GM18873 (cell line): ENCODE data around the gene ZNF286A.
"Not testable (repeated sequence)": the region's sequence is repeated elsewhere in the genome, so short reads cannot be mapped to it uniquely, and the experiment has no call there.

Experiments used
- ATAC-seq: cut with Tn5 transposase; IDR thresholded peaks from one replicate; pipeline ENCODE4 v1.9.1; 2021; ENCODE audit warnings: mild to moderate bottlenecking, moderate library complexity, moderate number of reproducible peaks; ENCODE audit not compliant: unreplicated experiment, low FRiP score

Gene ZNF286A

DNA sequence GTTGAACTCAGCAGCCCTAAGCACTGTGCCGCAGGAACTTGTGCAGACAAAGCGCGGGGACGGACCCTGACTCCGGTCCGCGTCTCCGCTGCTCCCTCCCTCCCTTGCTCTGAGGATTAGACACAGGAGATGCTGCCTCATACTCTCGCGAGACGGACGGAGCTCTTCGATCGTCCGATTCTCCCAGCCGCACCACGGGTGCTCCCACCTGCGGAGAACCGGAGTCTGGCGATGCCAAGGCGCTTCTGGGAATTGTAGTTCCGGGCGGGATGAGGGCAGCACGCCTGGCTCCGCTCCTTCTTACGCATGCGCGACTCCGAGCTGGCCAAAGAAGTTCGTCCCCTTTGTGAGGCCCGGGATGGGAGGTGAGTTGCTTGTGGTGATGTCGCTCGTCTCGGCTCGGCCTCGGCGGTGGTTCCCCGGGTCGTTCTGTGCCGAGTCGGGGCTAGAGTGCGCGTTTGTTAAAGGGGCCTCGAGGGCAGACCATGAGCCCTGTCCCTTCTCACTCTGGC, at the start of gene ZNF286A:
TSS of gene ZNF286A (plus strand) at position 340 of the 512 bp plus-strand sequence. CDS start 578 bp downstream, outside the sequence.
- ATAC-seq: peak; percentile 97

DNA sequence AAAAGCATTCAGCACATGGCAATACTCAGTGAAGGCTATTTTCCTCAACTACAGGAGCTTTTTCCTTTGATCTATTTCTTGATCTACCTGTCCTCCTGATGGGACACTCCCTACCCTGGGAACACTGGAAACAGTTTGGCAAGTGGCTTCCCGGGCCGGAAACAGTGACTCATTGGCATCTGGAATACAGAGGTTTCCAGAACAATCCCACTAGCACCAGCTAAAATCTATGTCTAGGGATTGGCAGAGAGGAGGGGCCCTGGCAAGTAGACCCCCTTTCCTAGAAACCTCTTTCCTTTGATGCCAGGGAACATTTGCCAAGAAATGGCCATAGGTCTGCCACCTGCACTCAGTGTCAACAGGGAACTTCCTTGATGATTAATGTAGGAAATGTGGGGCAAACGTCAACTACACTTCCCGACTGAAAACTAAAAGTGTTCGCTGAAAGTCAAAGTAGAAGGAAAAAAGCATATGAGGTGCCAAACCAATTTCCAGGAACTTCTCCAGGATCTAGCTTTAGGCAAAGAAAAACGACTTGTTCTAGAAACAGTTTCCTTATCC, 49.6 kb upstream of the ZNF286A start:
- no peak for ATAC-seq

GRCh38 chr17:15650741-15651582, 48.6 kb upstream of the ZNF286A start:
- ATAC-seq: no peak

- ATAC-seq: no peak
Observed at GRCh38 chr17:15651583-15652110, 47.9 kb upstream of the ZNF286A start.

DNA sequence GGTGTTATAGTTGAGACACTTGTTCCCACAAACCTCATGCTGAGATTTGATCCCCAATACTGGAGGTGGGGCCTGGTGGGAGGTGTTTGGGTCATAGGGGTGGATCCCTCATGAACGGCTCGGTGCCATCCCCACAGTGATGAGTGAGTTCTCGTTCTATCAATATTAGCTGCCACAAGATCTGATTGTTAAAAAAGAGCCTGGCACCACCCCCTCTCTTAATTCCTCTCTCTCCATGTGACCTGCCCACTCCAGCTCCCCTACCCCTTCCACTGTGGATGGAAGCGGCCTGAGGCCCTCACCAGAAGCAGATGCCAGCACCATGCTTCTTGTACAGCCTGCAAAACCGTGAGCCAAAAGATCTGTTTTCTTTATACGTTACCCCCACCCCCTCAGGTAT, 46.6 kb upstream of the ZNF286A start:
- ATAC-seq: no peak

- ATAC-seq: not testable (repeated sequence)
Observed at GRCh38 chr17:15654401-15654800, 45.2 kb upstream of the ZNF286A start.

GRCh38 chr17:15654886-15655561, 44.5 kb upstream of the ZNF286A start:
- ATAC-seq: no peak

GRCh38 chr17:15657868-15658267, 41.7 kb upstream of the ZNF286A start:
- ATAC-seq: no peak

DNA sequence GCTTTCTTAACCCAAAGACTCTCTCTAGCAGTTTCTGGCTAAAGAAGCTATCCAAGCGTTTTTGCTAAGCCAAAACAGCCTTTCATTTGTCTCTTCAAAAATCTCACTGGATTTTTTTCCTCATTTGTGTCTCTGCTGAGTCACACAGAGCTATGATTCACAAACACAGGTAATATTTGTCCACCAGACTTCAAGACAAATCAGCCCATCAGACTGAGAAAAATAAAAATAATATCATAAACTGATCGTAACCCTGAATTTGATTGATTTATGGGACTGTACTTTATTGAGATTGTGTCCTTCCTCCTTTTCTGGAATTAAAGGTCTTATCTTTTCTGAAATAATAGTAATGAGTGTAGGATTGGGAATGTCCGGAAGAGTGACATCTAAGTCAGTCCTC, 41.3 kb upstream of the ZNF286A start:
- ATAC-seq: no peak

DNA sequence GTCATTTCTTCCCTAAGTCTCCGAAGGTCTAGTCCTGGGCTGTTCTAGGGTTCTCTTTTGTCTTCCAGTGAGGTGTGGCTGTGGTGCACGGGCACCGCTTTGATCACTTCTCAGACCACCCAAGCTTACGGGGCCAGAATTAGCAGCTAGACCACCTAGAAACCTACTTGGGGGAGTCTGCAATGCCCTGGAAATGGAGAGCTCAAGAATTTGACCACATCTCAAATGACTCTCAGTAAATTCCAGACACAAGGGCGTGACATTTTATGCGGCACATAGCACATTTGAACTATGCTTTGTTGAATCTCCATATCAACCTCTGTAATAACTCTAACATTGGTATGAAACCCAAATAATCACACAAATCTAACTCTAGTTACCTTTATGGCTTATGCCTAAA, 40.3 kb upstream of the ZNF286A start:
- no peak for ATAC-seq

DNA sequence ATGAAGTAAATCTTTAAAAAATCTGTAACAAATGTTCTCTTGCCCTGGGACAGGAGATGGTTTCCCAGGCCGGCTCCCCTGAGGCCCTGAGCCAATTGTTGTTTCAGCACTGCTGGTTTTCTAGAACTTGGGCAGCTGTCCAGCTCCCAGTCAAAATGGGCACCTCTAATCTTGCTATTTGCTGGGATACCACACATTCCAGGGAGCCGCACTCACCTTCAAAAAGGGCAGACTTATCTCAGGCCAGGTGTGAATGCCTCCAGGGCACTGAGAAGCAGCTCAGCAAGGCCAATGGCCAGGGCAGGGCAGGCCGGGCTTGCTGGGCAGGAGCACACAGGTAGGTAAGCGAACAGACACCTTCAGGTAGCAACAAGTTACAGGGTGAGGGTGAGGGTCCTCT, 39.9 kb upstream of the ZNF286A start:
- no peak for ATAC-seq

- no peak for ATAC-seq
Observed at GRCh38 chr17:15660077-15660476, 39.5 kb upstream of the ZNF286A start.

DNA sequence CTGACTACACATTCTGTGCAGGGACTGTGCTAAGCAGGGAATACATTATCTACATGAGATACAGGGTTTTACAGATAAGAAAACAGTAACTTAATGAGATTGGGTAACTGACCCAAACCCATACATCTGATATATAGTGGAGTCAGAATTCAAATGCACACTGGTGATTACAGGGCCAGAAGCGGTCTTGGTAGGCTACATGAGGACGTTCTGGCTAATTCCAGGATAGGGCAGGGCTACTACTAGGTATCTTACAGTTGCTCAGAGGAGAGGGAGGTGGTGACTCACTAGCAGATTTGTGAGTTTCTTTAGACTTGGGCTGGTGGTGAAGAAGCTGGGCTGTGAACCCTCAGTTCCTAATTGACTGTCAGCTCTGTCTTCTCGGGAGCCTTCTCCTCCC, 36.9 kb upstream of the ZNF286A start:
- ATAC-seq: no peak

GRCh38 chr17:15663176-15663575, 36.4 kb upstream of the ZNF286A start:
- ATAC-seq: no peak

GRCh38 chr17:15663691-15664090, 35.9 kb upstream of the ZNF286A start:
- ATAC-seq: no peak

- ATAC-seq: not testable (repeated sequence)
Observed at GRCh38 chr17:15669526-15669925, 30.0 kb upstream of the ZNF286A start.

DNA sequence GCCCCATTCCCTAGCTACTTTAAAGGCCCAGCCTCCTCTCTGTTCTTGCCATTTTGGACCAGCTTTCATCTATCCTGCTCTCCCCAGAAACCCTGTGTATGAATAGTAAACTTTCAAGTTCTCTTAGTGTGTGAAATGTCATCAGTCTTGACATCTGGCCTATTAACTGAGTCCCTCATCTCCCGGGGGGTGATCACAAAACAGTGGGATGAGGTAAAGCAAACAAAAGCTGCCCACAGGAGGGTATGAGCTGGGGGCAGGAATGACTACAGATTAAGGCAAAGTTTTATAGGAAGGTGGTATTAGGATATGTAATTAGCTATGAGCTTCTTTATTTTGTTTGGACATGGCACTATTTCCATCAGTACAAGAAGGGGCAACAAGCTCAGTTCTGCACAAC, 24.9 kb upstream of the ZNF286A start:
- not testable (repeated sequence) for ATAC-seq

- ATAC-seq: not testable (repeated sequence)
Observed at GRCh38 chr17:15675991-15676390, 23.6 kb upstream of the ZNF286A start.

GRCh38 chr17:15683135-15683534, 16.4 kb upstream of the ZNF286A start:
- ATAC-seq: not testable (repeated sequence)

DNA sequence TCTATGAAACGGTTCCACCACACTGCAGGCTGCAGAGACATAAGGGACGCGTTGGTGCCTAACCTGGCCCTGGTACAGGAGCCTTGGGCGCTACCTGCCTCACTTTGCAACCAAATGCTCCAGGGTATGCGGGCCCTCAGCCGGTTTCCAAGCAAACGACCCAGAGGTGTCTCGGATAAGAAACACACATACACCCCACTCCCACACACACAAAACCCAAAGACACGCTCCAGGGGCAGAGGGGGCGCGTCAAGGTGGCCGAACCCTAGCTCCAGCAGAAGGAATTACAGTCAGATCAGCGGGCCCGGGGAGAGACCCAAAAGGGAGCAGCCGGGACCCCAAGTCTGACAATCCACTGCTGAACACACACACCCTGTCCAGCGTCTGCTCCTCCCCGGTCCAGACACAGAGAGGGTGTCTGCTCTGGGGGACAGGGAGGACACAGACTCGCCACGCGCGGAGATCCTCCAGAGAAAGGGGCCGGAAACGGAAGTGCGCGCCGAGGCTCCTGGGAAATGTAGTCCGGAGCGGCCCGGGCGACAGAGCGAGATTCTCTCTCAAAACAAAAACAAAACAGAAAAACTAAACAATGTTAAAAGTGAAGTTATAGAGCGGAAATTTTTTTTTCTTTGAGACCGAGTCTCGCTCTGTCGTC, 15.6 kb upstream of the ZNF286A start, which contains the start of gene TRIM16:
TSS of gene TRIM16 (minus strand) at position 488 of the 655 bp plus-strand sequence. CDS start 32,702 bp downstream, outside the sequence.
- ATAC-seq: peak; percentile 80
